Measurements from ENCODE around the gene CTSE.
A peak's percentile ranks its signal among the peaks of the same experiment; 100 is the strongest.

CTSE gene

DNA sequence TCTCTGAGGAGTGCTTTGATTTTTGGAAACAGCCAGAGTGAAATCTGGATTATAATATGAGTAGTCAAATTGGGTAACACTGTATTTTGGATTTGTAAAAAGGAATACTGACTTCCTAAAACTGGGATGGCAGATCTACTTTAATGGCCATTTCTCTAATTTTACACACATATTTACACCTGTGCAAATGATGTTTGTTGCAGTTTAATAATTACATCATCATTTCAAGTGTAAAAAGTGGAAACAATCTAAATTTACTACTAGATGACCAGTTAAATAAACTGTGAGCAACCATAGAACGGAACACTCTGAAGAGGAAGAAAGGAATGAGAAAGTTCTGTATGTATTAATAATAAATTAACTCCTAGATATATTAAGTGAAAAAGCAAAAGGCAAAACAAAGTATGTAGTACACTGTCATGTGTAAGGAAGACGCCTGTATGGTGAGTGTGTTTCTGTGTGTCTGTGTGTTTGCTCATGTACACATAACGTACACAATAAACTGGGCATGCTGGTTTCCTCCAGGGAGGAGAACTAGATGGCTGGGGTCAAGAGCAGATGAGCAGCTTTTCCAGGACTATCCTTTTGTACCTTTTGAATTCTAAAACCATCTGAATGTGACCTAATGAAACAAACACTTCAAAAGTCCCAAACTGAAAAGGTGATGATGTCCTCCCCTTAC lies 26.4 kb upstream of the CTSE start:
- no peak for DNase-seq

DNA sequence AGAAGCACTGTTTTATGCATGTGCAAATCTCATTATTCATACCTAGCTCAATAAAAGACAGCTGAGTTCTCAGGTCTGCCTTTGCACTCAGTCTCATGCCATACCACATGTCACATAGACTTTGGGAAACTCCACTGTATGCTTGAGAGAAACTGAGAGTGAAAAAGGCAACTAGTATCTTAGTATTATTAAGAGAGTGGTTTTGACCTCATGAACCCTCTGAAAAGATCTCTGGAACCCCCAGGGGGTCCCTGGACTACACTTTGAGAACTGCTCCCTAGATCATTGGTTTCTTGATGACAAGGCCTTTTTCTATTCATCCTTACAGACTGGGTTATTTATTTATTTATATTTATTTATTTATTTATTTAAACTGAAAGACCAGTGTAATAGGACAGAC lies 25.6 kb upstream of the CTSE start:
- no peak for DNase-seq

DNA sequence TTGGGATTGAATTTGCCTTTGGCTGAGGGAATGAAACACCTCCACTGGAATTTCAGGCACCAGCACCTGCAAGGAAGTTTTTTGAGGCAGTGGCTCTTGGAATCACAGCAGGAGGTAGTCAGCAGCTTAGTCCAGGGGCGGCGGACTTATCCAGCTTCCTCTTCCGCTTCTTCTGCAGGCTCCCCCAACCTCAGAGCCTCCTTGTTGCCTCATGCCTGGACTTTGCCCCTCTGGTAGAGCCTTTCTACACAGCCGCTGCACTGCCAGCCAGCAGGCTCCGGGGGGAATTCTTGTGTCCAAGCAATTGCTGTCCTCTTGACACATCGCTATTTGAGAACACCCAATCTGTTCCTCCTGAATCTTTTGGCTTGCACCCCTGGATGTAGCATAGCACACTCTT lies 24.9 kb upstream of the CTSE start:
- no peak for DNase-seq

DNA sequence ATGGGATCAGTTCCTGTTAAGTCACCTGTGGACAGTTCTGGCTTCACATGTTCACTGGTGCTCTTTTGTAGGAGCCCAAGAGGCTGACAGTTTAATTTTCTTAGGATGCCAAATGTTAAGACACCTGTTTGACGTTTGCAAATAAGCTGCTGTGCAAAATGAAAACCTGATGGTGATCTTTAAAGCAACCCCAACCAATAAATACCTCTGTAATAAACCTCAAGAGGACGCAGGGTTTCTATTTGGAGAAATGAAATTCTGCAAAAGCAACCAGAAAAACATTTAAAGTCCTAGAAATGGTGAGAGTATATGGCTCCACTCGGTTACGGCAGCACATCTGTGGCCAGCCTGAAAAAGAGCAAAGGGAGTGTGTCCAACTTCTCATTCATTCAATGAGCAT lies 23.6 kb upstream of the CTSE start:
- DNase-seq: no peak

DNA sequence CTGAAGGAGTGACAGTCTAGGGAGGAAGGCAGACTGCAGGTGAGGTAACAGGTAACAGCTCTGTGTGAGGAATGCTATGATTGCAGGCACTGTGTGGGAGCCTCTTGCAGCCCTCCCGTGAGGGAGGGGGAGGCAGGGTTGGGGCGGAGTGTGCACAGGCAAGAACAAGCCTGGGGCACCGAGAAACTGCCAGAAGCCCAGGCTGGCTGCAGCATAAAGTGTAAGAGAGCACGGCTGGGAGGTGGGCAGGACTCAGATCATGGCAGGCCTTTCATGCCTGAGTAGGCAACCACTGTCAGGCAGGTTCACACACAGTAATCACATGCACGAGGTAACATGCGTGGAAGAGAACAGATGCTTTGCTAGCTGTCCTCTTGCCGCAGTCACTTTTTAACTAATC lies 17.9 kb upstream of the CTSE start:
- no peak for DNase-seq

DNA sequence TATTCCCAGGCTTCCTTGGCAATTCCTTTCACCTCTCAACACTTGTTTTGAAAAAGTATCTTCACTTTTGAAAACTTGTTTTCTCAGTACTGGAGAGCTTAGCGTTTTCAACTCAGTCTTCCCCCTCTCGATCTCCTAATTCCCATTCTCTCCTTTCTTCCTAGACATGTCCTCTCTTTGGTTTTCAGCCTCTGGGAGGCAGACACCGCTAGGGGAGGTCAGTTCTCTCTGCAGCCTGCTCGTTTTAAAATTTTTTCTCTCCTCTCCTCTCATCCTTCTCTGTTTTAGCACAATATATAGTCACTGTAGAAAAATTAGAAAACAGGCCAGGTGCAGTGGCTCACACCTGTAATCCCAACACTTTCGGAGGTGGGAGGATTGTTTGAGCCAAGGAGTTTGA lies 16.6 kb upstream of the CTSE start:
- no peak for DNase-seq

DNA sequence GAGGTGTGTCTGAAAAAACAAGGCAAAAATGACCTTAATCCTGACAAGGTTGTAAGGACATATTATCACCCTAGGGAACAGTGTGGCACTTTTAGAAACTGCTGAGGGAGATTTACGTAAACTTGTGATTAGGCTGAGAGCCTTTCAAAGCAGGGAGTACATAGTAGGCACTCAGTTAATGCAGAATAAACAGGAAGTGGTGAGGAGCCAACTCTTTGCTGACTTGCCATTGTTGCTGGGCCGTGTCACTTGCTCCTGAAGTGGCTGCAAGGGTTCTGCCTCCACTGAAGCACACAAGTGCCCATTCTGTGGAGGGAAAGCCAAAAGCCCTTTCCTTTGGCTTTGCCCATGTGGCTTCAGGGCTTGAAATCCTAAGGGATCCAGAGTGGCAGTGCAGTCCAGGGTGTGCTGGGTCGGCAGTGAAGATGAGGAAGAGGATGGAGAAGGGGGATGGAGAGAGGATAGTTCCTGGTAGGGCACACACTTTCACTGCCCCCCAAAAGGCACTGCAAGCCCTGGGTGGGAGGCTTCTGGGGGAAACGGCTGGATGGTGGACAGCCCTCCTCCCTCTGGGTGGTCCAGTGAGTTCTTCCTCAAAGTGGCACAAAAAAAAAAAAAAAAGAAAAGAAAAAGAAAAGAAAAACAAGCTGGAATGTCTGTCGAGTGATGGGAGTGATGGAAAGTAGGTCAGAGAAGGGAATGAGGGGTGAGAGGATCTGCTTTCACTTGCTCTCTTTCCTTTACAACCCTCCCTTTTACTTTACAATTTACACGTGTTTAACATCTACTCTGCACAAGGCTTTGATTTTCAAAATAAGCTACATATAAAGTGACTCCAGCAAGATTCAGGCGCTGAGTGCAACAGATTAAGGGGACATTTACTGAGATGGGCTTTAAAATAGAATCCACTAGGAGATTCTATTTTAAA lies 15.6 kb upstream of the CTSE start:
- DNase-seq: no peak

DNA sequence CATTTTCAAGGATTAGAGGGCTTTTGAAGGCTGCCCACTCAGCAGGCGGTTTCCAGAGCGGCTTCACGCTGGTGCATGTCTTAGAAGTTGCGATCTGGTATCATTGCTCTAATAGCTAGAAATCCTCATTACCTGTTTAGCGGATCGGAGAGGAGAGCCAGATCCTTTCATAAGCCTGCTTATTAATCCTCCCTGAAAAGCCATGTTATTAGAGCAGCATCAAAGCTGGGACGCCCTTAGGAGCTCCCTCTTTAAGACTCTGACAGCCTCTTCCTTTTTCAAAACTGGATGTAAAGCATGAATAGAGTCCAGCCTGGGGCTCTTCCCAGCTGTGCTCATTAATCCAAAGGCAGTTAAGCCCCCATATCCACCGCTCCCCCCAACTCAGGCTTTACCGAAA lies 13.9 kb upstream of the CTSE start:
- no peak for DNase-seq

DNA sequence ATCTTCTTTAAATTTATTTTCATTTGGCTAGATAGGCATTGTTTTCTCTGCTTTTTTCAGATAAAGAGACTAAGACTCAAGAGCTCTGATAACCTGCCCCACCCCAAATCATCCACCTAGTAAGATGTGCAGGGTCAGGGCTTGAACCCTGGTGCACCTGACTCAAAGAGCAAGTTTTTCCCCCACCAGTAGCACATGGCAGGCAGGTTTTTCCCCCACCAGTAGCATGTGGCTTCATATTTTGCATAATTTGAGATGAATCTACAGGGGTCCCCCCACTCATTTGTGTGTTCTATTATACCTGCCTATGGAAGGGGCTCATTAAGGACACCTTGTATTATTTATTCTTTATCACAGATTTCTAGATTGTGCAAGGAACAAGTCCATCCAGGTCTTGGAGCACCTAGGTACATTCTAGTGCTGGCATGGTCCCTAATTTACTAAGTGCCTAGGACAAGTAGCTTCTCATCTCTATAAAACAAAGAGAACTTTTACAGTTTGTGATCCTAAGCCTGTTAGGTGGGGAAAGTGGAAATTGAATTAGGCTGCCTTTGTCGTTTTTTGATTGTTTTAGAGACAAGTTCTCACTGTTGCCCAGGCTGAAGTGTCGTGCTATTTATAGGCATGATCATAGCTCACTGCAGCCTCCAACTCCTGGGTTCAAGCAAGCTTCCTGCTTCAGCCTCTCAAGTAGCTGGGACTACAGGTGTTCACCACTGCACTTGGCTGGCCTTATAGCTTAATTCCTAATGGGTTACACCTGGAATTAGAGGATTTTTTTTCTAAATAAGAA lies 13.2 kb upstream of the CTSE start:
- no peak for DNase-seq

DNA sequence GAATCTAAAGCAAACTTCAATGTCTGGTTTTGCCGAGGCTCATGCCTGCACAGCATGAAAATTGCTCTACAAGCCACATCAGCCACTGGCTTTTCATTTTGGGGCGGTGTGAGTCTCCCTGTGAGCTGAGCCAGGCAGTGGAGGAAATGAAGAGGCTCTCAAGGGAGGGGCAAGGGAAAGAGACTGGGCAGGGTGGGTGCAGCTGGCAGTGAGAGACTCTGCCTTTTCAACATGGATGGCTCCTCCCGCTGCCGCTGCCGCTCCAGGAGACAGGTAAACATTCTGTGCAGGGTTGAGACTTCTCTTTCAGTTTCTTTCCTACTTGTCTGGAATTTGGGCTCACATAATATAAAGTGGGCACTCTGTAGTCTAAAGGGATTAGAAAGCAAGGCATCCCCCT lies 11.3 kb upstream of the CTSE start:
- DNase-seq: peak in 1 of 2 experiments; percentile 21

DNA sequence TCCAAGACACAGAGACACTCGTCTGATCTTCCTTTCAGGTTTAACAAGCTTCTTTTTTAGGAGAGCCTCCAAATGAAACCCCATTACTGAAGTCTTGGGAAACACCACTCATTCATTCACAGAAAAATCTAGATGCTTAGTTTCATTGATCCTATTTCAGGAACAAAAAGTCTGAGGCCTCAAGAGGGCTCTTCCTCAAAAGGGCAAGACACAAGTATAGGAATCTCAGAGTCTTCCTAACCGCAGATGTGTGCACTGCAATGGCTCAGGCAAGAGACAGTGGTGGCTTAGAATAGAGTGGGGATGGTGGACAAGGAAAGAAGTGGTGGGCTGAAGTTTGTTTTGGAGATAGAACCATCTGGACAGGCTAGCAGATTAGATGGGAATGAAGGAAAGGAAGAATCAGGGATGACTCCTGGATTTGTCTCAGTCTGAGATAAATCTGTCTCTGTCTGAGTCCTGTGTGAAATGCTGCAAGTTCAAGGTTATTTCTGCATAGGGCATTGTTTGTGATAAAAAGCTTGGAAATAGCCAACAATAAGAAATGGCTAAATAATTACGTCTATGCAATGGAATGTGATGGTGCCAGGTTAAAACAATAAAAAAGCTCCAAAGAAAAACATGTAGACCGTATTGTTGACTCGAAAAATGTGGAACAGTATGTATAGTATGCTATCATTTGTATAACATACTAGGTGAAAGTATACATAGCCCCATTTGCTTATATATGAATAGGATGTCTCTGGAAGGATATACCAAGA lies 8.9 kb upstream of the CTSE start:
- peak in 1 of 2 experiments; percentile 12 for DNase-seq

DNA sequence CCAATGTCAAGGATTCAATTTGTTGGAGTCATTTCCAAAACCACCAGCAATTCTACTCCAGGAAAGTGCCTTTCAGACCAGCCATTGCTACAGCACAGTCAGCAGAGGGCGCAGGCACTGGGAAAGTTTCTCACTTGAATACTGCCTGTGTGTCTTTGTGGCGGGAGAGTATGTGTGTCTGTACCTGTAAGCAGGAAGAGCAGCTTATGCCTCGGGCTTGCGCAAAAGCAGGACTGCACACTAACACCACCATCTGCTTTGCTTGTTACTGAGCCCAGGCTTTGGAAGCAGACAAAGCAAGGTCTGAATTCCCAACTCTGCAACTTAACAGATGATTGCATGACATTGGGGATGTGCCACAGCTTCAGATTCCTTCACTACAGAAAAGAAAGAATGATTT lies 7.0 kb upstream of the CTSE start:
- DNase-seq: peak; percentile 81 to 84

DNA sequence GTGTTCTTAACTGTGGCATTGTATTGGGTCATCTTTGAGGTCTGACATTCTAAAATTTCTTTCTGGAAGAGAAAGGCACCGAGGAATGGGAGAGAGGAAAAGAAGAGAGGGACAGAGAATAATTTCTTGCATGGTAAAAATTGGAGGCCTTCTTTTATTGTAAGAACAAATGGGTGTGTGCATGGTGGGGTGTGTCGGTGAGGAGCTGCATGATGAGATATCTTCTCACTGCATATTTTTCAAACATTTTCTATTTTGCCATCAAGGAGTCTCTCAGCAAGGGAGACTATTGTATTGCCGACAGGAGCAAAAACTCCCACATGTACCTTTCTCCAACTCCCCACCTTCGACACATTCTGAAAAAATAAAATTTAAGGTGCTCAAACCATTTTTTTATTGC lies 6.5 kb upstream of the CTSE start:
- DNase-seq: no peak

DNA sequence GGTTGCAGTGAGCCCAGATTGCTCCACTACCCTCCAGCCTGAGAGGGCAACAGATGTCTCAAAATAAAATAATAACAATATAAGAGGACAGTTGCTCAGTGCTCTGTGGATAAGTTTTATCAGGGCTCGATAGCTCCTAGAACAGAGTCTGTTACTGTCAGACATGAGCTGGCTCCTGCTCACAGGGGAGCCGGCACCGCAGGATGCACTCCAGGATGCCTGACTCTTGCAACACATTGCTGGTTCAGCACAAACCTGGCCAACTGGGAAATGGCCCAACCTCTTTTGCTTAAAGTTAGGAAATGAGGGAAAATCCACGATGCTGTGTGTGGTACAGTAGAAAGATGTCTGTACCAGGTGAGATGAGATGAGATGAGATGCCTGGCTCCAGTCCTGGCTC lies 5.8 kb upstream of the CTSE start:
- DNase-seq: no peak

DNA sequence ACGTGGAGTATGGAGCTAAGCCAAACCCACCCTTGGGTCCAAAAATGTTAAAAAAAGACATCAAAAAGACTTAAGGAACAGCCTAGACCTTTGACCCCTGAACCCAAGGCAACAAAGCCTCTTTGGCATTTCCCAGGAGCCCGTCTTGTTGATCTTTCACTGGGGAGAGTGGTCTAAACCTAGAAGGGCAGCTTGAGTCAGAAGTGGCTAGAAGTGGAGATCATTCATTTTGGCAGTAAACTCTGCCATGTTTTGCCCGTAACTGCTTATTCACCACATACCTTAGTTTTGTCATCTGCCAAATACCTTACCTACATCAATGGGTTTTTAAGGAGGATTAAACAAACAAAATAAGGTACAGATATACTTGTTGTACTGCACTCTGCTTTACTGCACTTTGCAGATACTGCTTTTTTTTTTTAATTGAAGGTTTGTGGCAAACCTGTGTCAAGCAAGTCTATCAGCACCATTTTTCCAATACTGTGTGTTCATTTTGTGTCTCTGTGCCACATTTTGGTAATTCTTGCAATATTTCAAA lies 1.7 kb upstream of the CTSE start:
- no peak for DNase-seq

DNA sequence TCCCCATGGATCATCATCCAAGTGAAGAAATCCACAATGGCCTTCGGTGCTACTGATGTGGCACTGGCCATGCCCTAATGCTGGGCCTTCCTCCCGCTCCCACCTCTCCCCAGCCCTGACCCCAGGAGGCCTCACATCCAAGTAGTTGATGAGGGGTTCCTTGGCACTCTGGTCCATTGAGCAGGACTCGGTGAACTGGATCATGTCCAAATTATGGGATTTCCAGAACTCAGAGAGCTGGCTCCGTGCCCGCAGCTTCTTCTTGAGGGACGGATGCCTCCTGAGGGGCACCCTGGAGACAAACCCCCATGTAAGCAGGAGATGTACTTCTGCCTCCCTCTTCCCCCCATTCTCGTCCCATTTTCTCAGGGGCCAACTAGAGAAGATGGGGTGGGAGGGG lies 929 bp downstream of the CTSE start:
- DNase-seq: no peak

DNA sequence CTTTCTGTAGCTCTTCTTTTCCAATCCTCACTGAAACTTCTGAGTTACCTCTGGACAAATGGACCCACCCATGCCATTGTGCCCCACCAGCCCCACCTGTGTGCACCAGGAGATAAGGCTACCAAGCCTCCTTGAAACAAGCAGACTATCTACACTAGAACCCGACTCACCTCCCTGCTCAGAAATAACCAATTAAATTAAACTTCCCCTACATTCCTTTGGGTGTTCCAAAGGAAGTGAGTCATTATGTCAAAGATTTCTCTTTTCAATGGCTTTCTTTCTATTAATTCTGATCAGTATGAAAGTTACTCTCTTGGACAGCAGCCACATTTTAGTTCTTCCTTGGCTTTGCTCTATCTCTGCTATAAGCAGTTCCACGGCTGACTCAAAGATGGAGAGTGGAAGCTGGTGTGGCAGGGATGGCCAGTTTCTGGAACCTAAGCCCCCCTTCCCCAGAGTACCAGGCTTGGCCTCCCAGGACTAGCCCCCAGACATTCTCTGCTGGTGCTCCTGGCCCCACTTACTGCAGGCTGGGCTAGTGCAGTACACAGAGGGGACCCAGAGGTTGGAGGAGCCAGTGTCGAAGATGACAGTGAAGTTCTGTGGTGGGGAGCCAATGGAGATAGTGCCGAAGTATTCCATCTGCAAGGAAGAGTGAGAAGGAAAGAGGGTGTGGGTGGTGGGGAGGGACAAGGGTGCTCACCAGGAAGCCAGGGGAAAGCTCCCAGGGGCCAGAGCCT lies 1.9 kb downstream of the CTSE start:
- DNase-seq: no peak

DNA sequence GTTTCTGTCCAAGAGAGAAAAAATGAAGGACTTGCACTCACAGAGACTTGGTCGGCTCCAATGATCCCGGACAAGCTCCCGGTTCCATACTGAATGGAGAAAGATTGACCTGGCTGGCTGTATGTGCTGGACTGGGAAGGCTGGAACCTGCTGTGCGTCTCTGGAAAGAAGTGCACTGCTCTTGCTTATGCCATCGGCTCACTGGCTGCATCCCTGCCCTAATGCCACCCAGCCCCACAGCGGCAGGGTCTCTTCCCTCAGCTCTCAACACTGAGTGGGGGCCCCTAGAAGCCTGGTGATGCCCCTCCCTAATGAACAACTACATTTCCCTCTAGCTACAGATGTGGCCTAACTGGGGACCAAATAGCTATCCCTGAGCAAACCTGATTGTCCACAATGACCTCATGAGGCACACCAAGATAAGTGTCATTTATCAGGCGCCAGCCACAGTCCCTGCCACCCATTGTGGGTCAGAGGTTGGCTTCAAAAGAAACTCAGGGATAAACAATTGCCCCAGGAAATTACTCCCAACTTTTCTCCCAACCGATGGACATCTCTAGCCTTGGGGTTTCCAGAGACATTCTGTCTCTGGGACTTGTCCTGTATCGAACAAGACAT lies 2.6 kb downstream of the CTSE start:
- no peak for DNase-seq

DNA sequence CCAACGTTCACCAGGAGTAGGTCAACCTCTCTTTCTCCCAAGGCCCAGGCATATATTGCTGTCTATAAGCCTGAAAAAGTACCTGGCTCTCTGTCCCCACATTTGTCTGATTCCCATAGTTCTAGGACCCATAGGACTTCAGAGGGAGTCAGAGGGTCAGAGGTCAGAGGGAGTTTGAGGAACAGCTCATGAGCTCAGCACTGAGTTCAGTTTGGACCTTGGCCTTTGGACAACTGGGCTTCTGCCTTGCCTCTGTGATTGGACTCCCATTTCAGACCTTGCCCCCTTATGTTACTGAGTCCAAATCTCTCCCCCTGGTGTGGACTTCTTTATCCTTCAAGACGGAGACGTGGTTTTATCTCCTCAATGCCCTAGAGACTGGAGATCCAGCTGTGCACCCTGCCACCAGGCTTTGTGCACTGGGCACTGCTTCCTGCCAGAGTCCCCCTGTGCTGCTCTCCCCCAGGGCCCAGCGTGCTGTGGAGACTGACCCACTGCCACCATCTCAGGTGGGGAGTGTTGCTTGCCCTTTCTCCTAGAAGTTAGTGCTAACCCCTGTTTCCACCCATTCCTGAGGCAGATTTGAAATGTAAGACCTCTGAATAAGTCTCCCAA lies 3.2 kb downstream of the CTSE start:
- DNase-seq: no peak

DNA sequence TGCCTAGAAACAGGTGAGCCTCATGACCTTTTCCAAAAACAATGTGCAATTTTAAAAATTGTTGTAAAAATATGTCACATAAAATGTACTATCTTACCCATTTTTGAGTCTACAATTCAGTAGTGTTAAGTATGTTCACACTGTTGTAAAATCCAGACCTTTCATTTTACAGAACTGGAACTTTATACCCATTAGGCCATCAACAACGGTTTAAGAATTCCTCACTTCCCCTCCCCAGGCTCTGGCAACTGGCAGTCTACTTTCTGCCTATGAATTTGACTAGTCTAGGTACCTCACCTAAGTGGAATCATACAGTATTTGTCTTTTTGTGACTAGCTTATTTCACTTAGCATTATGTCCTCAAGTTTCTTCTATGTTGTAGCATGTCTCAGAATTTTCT lies 8.6 kb downstream of the CTSE start:
- no peak for DNase-seq

DNA sequence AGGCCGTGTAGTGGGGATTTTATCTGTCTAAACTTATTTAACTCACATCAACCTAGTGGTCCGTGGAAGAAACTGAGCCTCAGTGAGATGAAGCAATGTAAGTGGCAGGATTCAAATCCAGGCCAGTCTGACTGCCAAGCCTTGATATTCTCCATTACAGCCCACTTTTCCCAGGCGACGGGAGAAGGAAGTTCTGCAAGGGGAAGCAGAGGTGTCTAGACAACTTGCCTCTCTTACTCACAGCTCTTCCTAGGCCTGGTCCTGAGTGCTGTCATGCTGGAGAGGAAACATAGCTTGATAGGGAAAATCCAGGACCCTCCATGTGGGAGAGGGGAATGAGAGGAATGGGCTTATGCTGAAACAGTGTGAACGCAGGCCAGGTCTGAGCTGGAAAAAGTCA lies 9.1 kb downstream of the CTSE start:
- no peak for DNase-seq

Measured in AML-193 (cell line).